NCI-H1417 treated with DMSO at 0.1 percent for 48 hours (cell line): Measurements from ENCODE around the gene ZNF506.
A peak's percentile ranks its signal among the peaks of the same experiment; 100 is the strongest.
"Not testable (repeated sequence)": the region's sequence is repeated elsewhere in the genome, so short reads cannot be mapped to it uniquely, and the experiment has no call there.

Experiments used
- DNase-seq: peaks from one replicate; lab custom pipeline; 2025; lab: John Stamatoyannopoulos, UW

The ZNF506 gene

GRCh38 chr19:19821366-19821951 lies at the start of gene ZNF506:
ZNF506 (minus strand) TSS chr19:19821750; CDS start chr19:19821603, 147 bp downstream.
- DNase-seq: peak; percentile 75

- not testable (repeated sequence) for DNase-seq
Observed at GRCh38 chr19:19870086-19870485, 48.5 kb upstream of the ZNF506 start.

GRCh38 chr19:19866611-19867248 lies 45.2 kb upstream of the ZNF506 start:
- DNase-seq: no peak

GRCh38 chr19:19865750-19866610 lies 44.4 kb upstream of the ZNF506 start, which contains the start of gene ZNF253:
ZNF253 (plus strand) TSS chr19:19865882; CDS start chr19:19865997, 115 bp downstream.
- peak; percentile 86 for DNase-seq

- DNase-seq: no peak
Observed at GRCh38 chr19:19860756-19861390, 39.3 kb upstream of the ZNF506 start.

GRCh38 chr19:19858751-19859150 lies 37.2 kb upstream of the ZNF506 start:
- DNase-seq: no peak

GRCh38 chr19:19851740-19852139 lies 30.2 kb upstream of the ZNF506 start:
- not testable (repeated sequence) for DNase-seq

GRCh38 chr19:19849056-19849455 lies 27.5 kb upstream of the ZNF506 start:
- DNase-seq: no peak

- no peak for DNase-seq
Observed at GRCh38 chr19:19847781-19848180, 26.2 kb upstream of the ZNF506 start.

GRCh38 chr19:19835560-19836038 lies 14.0 kb upstream of the ZNF506 start:
- no peak for DNase-seq

- DNase-seq: no peak
Observed at GRCh38 chr19:19826875-19827274, 5.3 kb upstream of the ZNF506 start.

- no peak for DNase-seq
Observed at GRCh38 chr19:19823916-19824315, 2.4 kb upstream of the ZNF506 start.

- not testable (repeated sequence) for DNase-seq
Observed at GRCh38 chr19:19821976-19822375, 426 bp upstream of the ZNF506 start.

GRCh38 chr19:19820774-19821320 lies 703 bp downstream of the ZNF506 start:
- no peak for DNase-seq

GRCh38 chr19:19817357-19817756 lies 4.2 kb downstream of the ZNF506 start:
- DNase-seq: no peak

- no peak for DNase-seq
Observed at GRCh38 chr19:19816679-19817078, 4.9 kb downstream of the ZNF506 start.

- not testable (repeated sequence) for DNase-seq
Observed at GRCh38 chr19:19811999-19812398, 9.6 kb downstream of the ZNF506 start.

GRCh38 chr19:19805480-19805879 lies 16.1 kb downstream of the ZNF506 start:
- no peak for DNase-seq

- DNase-seq: no peak
Observed at GRCh38 chr19:19788015-19788414, 33.5 kb downstream of the ZNF506 start.

GRCh38 chr19:19785476-19785875 lies 36.1 kb downstream of the ZNF506 start:
- not testable (repeated sequence) for DNase-seq

- no peak for DNase-seq
Observed at GRCh38 chr19:19782783-19783182, 38.8 kb downstream of the ZNF506 start.

- DNase-seq: not testable (repeated sequence)
Observed at GRCh38 chr19:19781791-19782190, 39.8 kb downstream of the ZNF506 start.
